Smooth muscle cell (in vitro differentiated cells): ENCODE results near the gene SPRR2G. TPM values are rescaled to one million over a fixed set of nuclear protein-coding genes. Genes with fewer than 3 reads are reported as not detected.
"Not testable (repeated sequence)": the region's sequence is repeated elsewhere in the genome, so short reads cannot be mapped to it uniquely, and the experiment has no call there.

Experiments
- DNase-seq: peaks from one replicate; lab custom pipeline; 2025; ENCODE audit not compliant: unreplicated experiment; lab: John Stamatoyannopoulos, UW
- H2AFZ ChIP-seq: fragments of 200-600 bp; sonication (generic); 2 replicates; pipeline ENCODE4 v1.6.0; 2016; ENCODE audit warnings: antibody characterized with exemption, low read depth, mild to moderate bottlenecking
- H3F3A ChIP-seq: fragments of 200-600 bp; sonication (generic); 2 replicates; pipeline ENCODE4 v1.6.0; 2017; ENCODE audit warnings: antibody characterized with exemption, low read depth
- H3K27ac ChIP-seq: fragments of 200-600 bp; sonication (generic); 2 replicates; pipeline ENCODE4 v1.5.1; 2016; ENCODE audit warnings: low read depth, mild to moderate bottlenecking
- H3K27me3 ChIP-seq: fragments of 200-600 bp; sonication (generic); 2 replicates; pipeline ENCODE4 v1.6.1; 2016; ENCODE audit warnings: low read depth, mild to moderate bottlenecking
- H3K36me3 ChIP-seq: fragments of 200-600 bp; sonication (generic); 2 replicates; pipeline ENCODE4 v1.5.1; 2016; ENCODE audit warnings: low read depth
- H3K4me1 ChIP-seq: fragments of 200-600 bp; sonication (generic); 2 replicates; pipeline ENCODE4 v1.5.1; 2016; ENCODE audit warnings: low read depth
- H3K4me2 ChIP-seq: fragments of 200-600 bp; sonication (generic); 2 replicates; pipeline ENCODE4 v1.6.0; 2016; ENCODE audit warnings: mild to moderate bottlenecking
- H3K4me3 ChIP-seq: fragments of 200-600 bp; sonication (generic); 2 replicates; pipeline ENCODE4 v1.5.1; 2016; ENCODE audit warnings: mild to moderate bottlenecking
- H3K79me2 ChIP-seq: fragments of 200-600 bp; sonication (generic); 2 replicates; pipeline ENCODE4 v1.6.0; 2016; ENCODE audit warnings: low read depth, mild to moderate bottlenecking
- H3K9ac ChIP-seq: fragments of 200-600 bp; sonication (generic); 2 replicates; pipeline ENCODE4 v1.6.0; 2016; ENCODE audit warnings: low read depth
- H3K9me3 ChIP-seq: fragments of 200-600 bp; sonication (generic); replicated peaks from 2 replicates; pipeline ENCODE4 v1.5.1; 2016; ENCODE audit warnings: low read depth
- H4K20me1 ChIP-seq: fragments of 200-600 bp; sonication (generic); 2 replicates; pipeline ENCODE4 v1.6.0; 2016; ENCODE audit warnings: low read depth
- WGBS: methylation state at CpG from one replicate; pipeline ENCODE4 v1.1.7; 2016; ENCODE audit warnings: low lambda C conversion rate; 5-methylcytosine and 5-hydroxymethylcytosine counted together
- polyA plus RNA-seq: library from polyadenylated mRNA; unstranded; fragments of >200 nt; fragmentation: Nextera tagmentation; extraction: Ambion mirVana; gene quantifications from 2 replicates; pipeline ENCODE4 v1.2.1, GENCODE V29; 2016
- total RNA-seq: library from RNA; depleted of rRNA; stranded (reverse); fragments of >200 nt; gene quantifications from 2 replicates; pipeline ENCODE4 v1.2.3, GENCODE V29; 2014
- TF ChIP-seq, protein P1 (sequence below): fragments of 200-600 bp; sonication (generic); IDR thresholded peaks from 2 replicates; pipeline ENCODE4 v1.5.1; 2017; ENCODE audit warnings: borderline replicate concordance, mild to moderate bottlenecking, antibody characterized with exemption; ENCODE audit not compliant: insufficient read depth, poor library complexity, severe bottlenecking

The SPRR2G gene
- total and polyA plus RNA-seq, 2 experiments from 2014 or later, result 22.0 to 103 TPM

GRCh38 chr1:153120945-153121344 is 29.7 kb downstream of the SPRR2G start:
- no peak for DNase-seq
- Histone ChIP-seq H3K9ac (no peak overlapping the region), H3K4me3 (no peak overlapping the region), H3K4me2 (no peak overlapping the region), H3K36me3 (no peaks in the 10 kb centered on the region), H3F3A (no peaks in the 10 kb centered on the region), H4K20me1 (no peaks in the 10 kb centered on the region), H3K27me3 (no peaks in the 10 kb centered on the region), H2AFZ (no peak overlapping the region), H3K9me3 (no peaks in the 10 kb centered on the region), H3K4me1 (no peaks in the 10 kb centered on the region), H3K27ac (no peak overlapping the region), H3K79me2 (no peaks in the 10 kb centered on the region)
- TF ChIP-seq, protein P1, sequence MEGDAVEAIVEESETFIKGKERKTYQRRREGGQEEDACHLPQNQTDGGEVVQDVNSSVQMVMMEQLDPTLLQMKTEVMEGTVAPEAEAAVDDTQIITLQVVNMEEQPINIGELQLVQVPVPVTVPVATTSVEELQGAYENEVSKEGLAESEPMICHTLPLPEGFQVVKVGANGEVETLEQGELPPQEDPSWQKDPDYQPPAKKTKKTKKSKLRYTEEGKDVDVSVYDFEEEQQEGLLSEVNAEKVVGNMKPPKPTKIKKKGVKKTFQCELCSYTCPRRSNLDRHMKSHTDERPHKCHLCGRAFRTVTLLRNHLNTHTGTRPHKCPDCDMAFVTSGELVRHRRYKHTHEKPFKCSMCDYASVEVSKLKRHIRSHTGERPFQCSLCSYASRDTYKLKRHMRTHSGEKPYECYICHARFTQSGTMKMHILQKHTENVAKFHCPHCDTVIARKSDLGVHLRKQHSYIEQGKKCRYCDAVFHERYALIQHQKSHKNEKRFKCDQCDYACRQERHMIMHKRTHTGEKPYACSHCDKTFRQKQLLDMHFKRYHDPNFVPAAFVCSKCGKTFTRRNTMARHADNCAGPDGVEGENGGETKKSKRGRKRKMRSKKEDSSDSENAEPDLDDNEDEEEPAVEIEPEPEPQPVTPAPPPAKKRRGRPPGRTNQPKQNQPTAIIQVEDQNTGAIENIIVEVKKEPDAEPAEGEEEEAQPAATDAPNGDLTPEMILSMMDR, result no peak

DNA sequence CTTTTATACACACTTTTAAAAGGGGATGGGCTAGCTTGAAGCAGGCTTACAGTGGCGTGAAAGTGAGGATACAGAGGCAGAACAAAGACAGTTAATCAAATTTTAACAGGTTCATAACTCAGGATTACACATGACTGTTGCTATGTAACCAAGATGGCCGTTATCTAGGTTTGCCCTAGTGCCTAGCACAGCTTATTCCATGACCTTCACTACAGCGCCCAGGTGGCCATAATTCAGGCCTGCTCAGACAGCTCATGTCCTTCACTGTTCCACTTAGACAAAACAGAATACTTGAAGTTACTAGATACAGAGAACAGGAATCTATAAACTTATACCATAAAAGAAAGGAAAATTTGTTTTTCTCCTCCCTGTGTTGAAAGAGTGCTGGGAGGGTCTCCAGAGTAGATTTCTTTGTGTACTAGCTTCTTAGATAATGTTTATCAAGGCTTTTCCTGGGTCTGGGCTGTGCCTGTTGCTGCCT is 31.2 kb downstream of the SPRR2G start:
- no peak overlapping the region for H2AFZ ChIP-seq
- no peak for DNase-seq

GRCh38 chr1:153115264-153115663 is 35.4 kb downstream of the SPRR2G start:
- H3K9ac ChIP-seq, DNase-seq, H3K4me1 ChIP-seq: not testable (repeated sequence)

More for the DNA sequence above, 31.2 kb downstream of the SPRR2G start:
- H3K27me3 ChIP-seq, result no peaks in the 10 kb centered on the region
- no peaks in the 10 kb centered on the region for H3K36me3 ChIP-seq
- 57% methylated on average over 3 of the region's 3 CpGs for WGBS
- H3K9ac ChIP-seq, result no peak overlapping the region
- H3K4me3 ChIP-seq, result no peak overlapping the region
- no peak overlapping the region for H3K4me2 ChIP-seq
- no peaks in the 10 kb centered on the region for H4K20me1 ChIP-seq
- H3K79me2 ChIP-seq, result no peaks in the 10 kb centered on the region
- H3K4me1 ChIP-seq, result no peaks in the 10 kb centered on the region
- no peaks in the 10 kb centered on the region for H3K9me3 ChIP-seq
- H3K27ac ChIP-seq, result no peak overlapping the region
- no peaks in the 10 kb centered on the region for H3F3A ChIP-seq
- TF ChIP-seq, protein P1, result no peak

DNA sequence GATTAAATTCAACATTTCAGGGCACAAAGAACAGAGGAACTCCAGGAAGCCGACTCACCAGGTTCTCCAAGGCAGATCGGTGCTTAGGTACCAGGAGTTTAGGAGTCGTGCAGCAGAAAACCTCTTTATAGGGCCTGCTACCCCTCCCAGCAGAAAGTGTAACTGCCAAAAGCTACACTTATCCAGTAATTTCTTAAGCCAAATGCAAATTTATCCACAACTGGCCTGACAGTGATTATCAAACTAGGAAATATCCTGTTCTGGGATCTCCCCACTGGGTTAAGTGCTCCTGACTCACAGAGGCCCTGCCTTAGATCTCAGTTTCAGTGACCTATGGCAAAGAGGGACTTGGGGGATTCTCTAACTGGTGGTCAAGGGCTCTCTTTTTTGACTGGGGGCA is 37.3 kb downstream of the SPRR2G start, which contains the start of gene SPRR2F:
SPRR2F (minus strand) TSS at position 101 of the 400 bp plus-strand sequence. CDS start 783 bp downstream, outside the sequence.
- no peaks in the 10 kb centered on the region for H3K27me3 ChIP-seq
- 79% methylated on average over 3 of the region's 3 CpGs for WGBS
- no peaks in the 10 kb centered on the region for H3K79me2 ChIP-seq
- no peaks in the 10 kb centered on the region for H3F3A ChIP-seq
- H3K4me3 ChIP-seq, result no peak within 1 kb of the TSS
- no peak for DNase-seq
- H3K27ac ChIP-seq, result no peak within 1 kb of the TSS
- no peak within 1 kb of the TSS for H3K9ac ChIP-seq
- H3K9me3 ChIP-seq, result no peaks in the 10 kb centered on the region
- H4K20me1 ChIP-seq, result no peaks in the 10 kb centered on the region
- no peaks in the 10 kb centered on the region for H3K4me1 ChIP-seq
- no peaks in the 10 kb centered on the region for H3K36me3 ChIP-seq
- no peak within 1 kb of the TSS for H2AFZ ChIP-seq
- TF ChIP-seq, protein P1, result no peak
- H3K4me2 ChIP-seq, result no peak within 1 kb of the TSS

More at GRCh38 chr1:153115264-153115663, 35.4 kb downstream of the SPRR2G start:
- H3F3A ChIP-seq, H3K36me3 ChIP-seq, H3K9me3 ChIP-seq, H3K4me3 ChIP-seq, H3K79me2 ChIP-seq, H3K27me3 ChIP-seq, H2AFZ ChIP-seq, H3K4me2 ChIP-seq, H3K27ac ChIP-seq, H4K20me1 ChIP-seq: not testable (repeated sequence)

GRCh38 chr1:153112454-153112853 is 38.2 kb downstream of the SPRR2G start:
- H3K27ac ChIP-seq, H3K36me3 ChIP-seq, H3K9me3 ChIP-seq, H2AFZ ChIP-seq, H3K4me2 ChIP-seq, DNase-seq, H3K27me3 ChIP-seq, H3F3A ChIP-seq, H4K20me1 ChIP-seq, H3K4me1 ChIP-seq, H3K9ac ChIP-seq, H3K79me2 ChIP-seq, H3K4me3 ChIP-seq: not testable (repeated sequence)
- WGBS, result 68% methylated on average over 5 of the region's 5 CpGs
